ENCODE measurements around the gene EPB41L4B.

EPB41L4B gene

GRCh38 chr9:109214414-109214813 lies 106.4 kb downstream of the EPB41L4B start:
- peaks cover 16% of the 10 kb centered on the region for H3K27me3 Mint-ChIP-seq

GRCh38 chr9:109213285-109214121 lies 107.4 kb downstream of the EPB41L4B start:
- Mint-ChIP-seq H3K27ac (no peak overlapping the region), H3K36me3 (ENCODE audit: low read depth) (no peaks in the 10 kb centered on the region), H3K27me3 (peaks cover 15% of the 10 kb centered on the region), H3K9me3 (no peaks in the 10 kb centered on the region), H3K4me3 (no peak overlapping the region), H3K4me1 (no peaks in the 10 kb centered on the region)
- no peak for ATAC-seq
- no peak for DNase-seq

More at GRCh38 chr9:109214414-109214813, 106.4 kb downstream of the EPB41L4B start:
- Mint-ChIP-seq H3K9me3 (no peaks in the 10 kb centered on the region), H3K4me1 (no peaks in the 10 kb centered on the region), H3K36me3 (ENCODE audit: low read depth) (no peaks in the 10 kb centered on the region), H3K4me3 (no peak overlapping the region), H3K27ac (no peak overlapping the region)
- ATAC-seq (no peak), DNase-seq (no peak)

GRCh38 chr9:109212768-109213167 lies 108.1 kb downstream of the EPB41L4B start:
- H3K4me1 Mint-ChIP-seq = no peaks in the 10 kb centered on the region
- H3K9me3 Mint-ChIP-seq = no peaks in the 10 kb centered on the region
- ATAC-seq (no peak), DNase-seq (no peak)
- H3K27ac Mint-ChIP-seq = no peak overlapping the region
- H3K4me3 Mint-ChIP-seq = no peak overlapping the region
- H3K36me3 Mint-ChIP-seq (ENCODE audit: low read depth) = no peaks in the 10 kb centered on the region
- H3K27me3 Mint-ChIP-seq = peaks cover 12% of the 10 kb centered on the region

GRCh38 chr9:109206670-109207069 lies 114.2 kb downstream of the EPB41L4B start:
- no peaks in the 10 kb centered on the region for H3K4me1 Mint-ChIP-seq
- H3K36me3 Mint-ChIP-seq (ENCODE audit: low read depth) = no peaks in the 10 kb centered on the region
- no peaks in the 10 kb centered on the region for H3K9me3 Mint-ChIP-seq
- no peak for DNase-seq
- no peak overlapping the region for H3K4me3 Mint-ChIP-seq
- H3K27ac Mint-ChIP-seq = no peak overlapping the region
- no peak for ATAC-seq
- H3K27me3 Mint-ChIP-seq = peaks cover 2% of the 10 kb centered on the region

- Mint-ChIP-seq H3K36me3 (ENCODE audit: low read depth) (no peaks in the 10 kb centered on the region), H3K27me3 (peaks cover 2% of the 10 kb centered on the region), H3K4me1 (no peaks in the 10 kb centered on the region), H3K4me3 (no peak overlapping the region), H3K27ac (no peak overlapping the region), H3K9me3 (no peaks in the 10 kb centered on the region)
- ATAC-seq (no peak), DNase-seq (no peak)
Measured at GRCh38 chr9:109205526-109205925, 115.3 kb downstream of the EPB41L4B start.

GRCh38 chr9:109203761-109204360 lies 117.0 kb downstream of the EPB41L4B start:
- no peak for ATAC-seq
- Mint-ChIP-seq H3K27ac (no peak overlapping the region), H3K27me3 (peaks cover 6% of the 10 kb centered on the region), H3K4me1 (no peaks in the 10 kb centered on the region), H3K9me3 (no peaks in the 10 kb centered on the region), H3K36me3 (ENCODE audit: low read depth) (no peaks in the 10 kb centered on the region), H3K4me3 (no peak overlapping the region)
- DNase-seq = no peak

- H3K9me3 Mint-ChIP-seq = no peaks in the 10 kb centered on the region
- no peak overlapping the region for H3K4me3 Mint-ChIP-seq
- peaks cover 9% of the 10 kb centered on the region for H3K27me3 Mint-ChIP-seq
- no peak overlapping the region for H3K27ac Mint-ChIP-seq
- H3K36me3 Mint-ChIP-seq (ENCODE audit: low read depth) = no peaks in the 10 kb centered on the region
- DNase-seq (no peak), ATAC-seq (no peak)
- no peaks in the 10 kb centered on the region for H3K4me1 Mint-ChIP-seq
Measured at GRCh38 chr9:109199676-109200075, 121.2 kb downstream of the EPB41L4B start.

- Mint-ChIP-seq H3K4me1 (no peaks in the 10 kb centered on the region), H3K36me3 (ENCODE audit: low read depth) (no peaks in the 10 kb centered on the region), H3K4me3 (no peak overlapping the region), H3K27ac (no peak overlapping the region), H3K27me3 (peaks cover 9% of the 10 kb centered on the region), H3K9me3 (no peaks in the 10 kb centered on the region)
- no peak for DNase-seq
- ATAC-seq = no peak
Measured at GRCh38 chr9:109198736-109199382, 122.0 kb downstream of the EPB41L4B start.

- no peak for DNase-seq
- Mint-ChIP-seq H3K4me3 (no peak overlapping the region), H3K9me3 (no peaks in the 10 kb centered on the region), H3K4me1 (no peaks in the 10 kb centered on the region), H3K27me3 (peaks cover 7% of the 10 kb centered on the region), H3K27ac (no peak overlapping the region), H3K36me3 (ENCODE audit: low read depth) (no peaks in the 10 kb centered on the region)
- ATAC-seq = no peak
Measured at GRCh38 chr9:109193974-109194556, 126.8 kb downstream of the EPB41L4B start.

GRCh38 chr9:109192732-109193361 lies 128.0 kb downstream of the EPB41L4B start:
- Mint-ChIP-seq H3K36me3 (ENCODE audit: low read depth) (no peaks in the 10 kb centered on the region), H3K9me3 (no peaks in the 10 kb centered on the region), H3K4me3 (no peak overlapping the region), H3K4me1 (no peaks in the 10 kb centered on the region), H3K27me3 (no peaks in the 10 kb centered on the region), H3K27ac (no peak overlapping the region)
- ATAC-seq (no peak), DNase-seq (no peak)

- no peaks in the 10 kb centered on the region for H3K9me3 Mint-ChIP-seq
- no peak for DNase-seq
- no peak for ATAC-seq
- no peaks in the 10 kb centered on the region for H3K4me1 Mint-ChIP-seq
- no peak overlapping the region for H3K4me3 Mint-ChIP-seq
- no peaks in the 10 kb centered on the region for H3K27me3 Mint-ChIP-seq
- no peaks in the 10 kb centered on the region for H3K36me3 Mint-ChIP-seq (ENCODE audit: low read depth)
- no peak overlapping the region for H3K27ac Mint-ChIP-seq
Measured at GRCh38 chr9:109191746-109192145, 129.1 kb downstream of the EPB41L4B start.

GRCh38 chr9:109190151-109190550 lies 130.7 kb downstream of the EPB41L4B start:
- H3K4me3 Mint-ChIP-seq = no peak overlapping the region
- DNase-seq (no peak), ATAC-seq (peak; percentile 18)
- H3K27me3 Mint-ChIP-seq = no peaks in the 10 kb centered on the region
- no peak overlapping the region for H3K27ac Mint-ChIP-seq
- no peaks in the 10 kb centered on the region for H3K9me3 Mint-ChIP-seq
- no peaks in the 10 kb centered on the region for H3K36me3 Mint-ChIP-seq (ENCODE audit: low read depth)
- H3K4me1 Mint-ChIP-seq = no peaks in the 10 kb centered on the region

- H3K27me3 Mint-ChIP-seq = no peaks in the 10 kb centered on the region
- no peak overlapping the region for H3K27ac Mint-ChIP-seq
- H3K36me3 Mint-ChIP-seq (ENCODE audit: low read depth) = no peaks in the 10 kb centered on the region
- no peak overlapping the region for H3K4me3 Mint-ChIP-seq
- ATAC-seq (no peak), DNase-seq (no peak)
- no peaks in the 10 kb centered on the region for H3K9me3 Mint-ChIP-seq
- H3K4me1 Mint-ChIP-seq = no peaks in the 10 kb centered on the region
Measured at GRCh38 chr9:109186857-109187520, 133.9 kb downstream of the EPB41L4B start.
